Erythroblast (primary cell): ENCODE data around the gene PRDM15.

Experiments used
- GATA1 ChIP-seq: IDR thresholded peaks from 2 replicates; pipeline ENCODE4 v1.6.1; 2011; ENCODE audit warnings: low read depth, mild to moderate bottlenecking, control low read depth, low read length, moderate library complexity
- POLR2A ChIP-seq: IDR thresholded peaks from 2 replicates; pipeline ENCODE4 v1.6.1; 2011; ENCODE audit warnings: mild to moderate bottlenecking, low read length

DNA sequence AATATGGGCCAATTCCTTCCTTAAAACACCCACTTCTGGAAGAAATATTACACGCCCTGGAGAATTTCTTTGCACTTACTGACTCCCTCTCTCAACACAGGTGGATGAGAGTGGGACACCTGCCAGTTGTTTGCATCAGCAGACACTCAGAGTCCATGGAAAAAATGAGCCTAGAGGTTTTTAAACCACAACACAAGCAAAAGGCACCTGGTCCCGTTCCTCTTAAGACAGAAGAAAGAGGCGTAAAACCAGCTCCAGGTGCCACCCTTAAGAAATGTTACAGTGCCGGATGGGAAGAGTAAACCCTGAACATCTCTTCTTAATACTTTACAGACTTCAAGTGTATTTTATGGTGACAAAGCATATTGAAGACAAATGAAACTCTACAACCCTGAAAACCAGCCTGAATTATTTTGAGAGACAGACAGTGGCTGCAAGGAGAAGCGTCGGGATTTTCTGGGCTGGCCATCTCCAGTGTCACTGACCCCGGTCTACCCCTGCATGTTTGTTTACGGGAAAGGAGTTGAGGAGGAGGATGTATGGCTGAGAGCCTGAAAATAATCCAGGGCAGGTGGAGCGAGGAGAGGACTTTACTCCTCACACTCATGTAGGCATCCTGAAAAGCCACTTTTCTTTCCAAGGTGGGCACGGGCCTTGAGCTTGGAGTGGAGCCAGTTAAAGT lies 104.5 kb downstream of the PRDM15 start:
- TF ChIP-seq POLR2A (no peak), GATA1 (no peak)
